Activated CD4-positive, alpha-beta T cell treated with anti-CD3 and anti-CD28 coated beads, Interleukin-2, amount 10 ng/mL, durations not matched to agents 7 days and 5 days (primary cell): ENCODE data around the gene BORCS6. TPM values are rescaled to one million over a fixed set of nuclear protein-coding genes. Genes with fewer than 3 reads are reported as not detected.
"Not testable (repeated sequence)": the region's sequence is repeated elsewhere in the genome, so short reads cannot be mapped to it uniquely, and the experiment has no call there.

Experiments used
- CTCF ChIA-PET: fragments of 350-600 bp; sonication (Branson Sonifier 250); formaldehyde crosslinking; loops from one replicate; lab custom pipeline; 2021; ENCODE audit warnings: antibody characterized with exemption; lab: Charles Lee
- POLR2A ChIA-PET: fragments of 350-600 bp; sonication (Branson Sonifier 250); formaldehyde crosslinking; loops from one replicate; lab custom pipeline; 2021; ENCODE audit warnings: antibody characterized with exemption; lab: Charles Lee
- DNase-seq: peaks from one replicate; pipeline ENCODE4 v3.0.0-alpha.2; 2020
- H3K27ac Mint-ChIP-seq: one replicate; pipeline ENCODE4 v1.8.0; 2021; ENCODE audit warnings: mild to moderate bottlenecking, moderate library complexity, mixed read lengths
- H3K27me3 Mint-ChIP-seq: one replicate; pipeline ENCODE4 v1.8.0; 2021; ENCODE audit warnings: mixed read lengths
- H3K36me3 Mint-ChIP-seq: one replicate; pipeline ENCODE4 v1.8.0; 2021; ENCODE audit warnings: low read depth, mixed read lengths
- H3K4me1 Mint-ChIP-seq: one replicate; pipeline ENCODE4 v1.8.0; 2021; ENCODE audit warnings: mixed read lengths
- H3K4me3 Mint-ChIP-seq: one replicate; pipeline ENCODE4 v1.8.0; 2021; ENCODE audit warnings: mild to moderate bottlenecking, moderate library complexity, mixed read lengths
- H3K9me3 Mint-ChIP-seq: one replicate; pipeline ENCODE4 v1.8.0; 2021; ENCODE audit warnings: mixed read lengths
- total RNA-seq, 2 experiments: library from RNA; stranded (reverse); gene quantifications; one replicate each; pipeline ENCODE4 v1.2.3, GENCODE V29; 2021

BORCS6 gene
- total RNA-seq, 2 experiments from 2014 or later, result 12.2 to 12.9 TPM

- Mint-ChIP-seq H3K9me3 (no peaks in the 10 kb centered on the region), H3K27me3 (no peaks in the 10 kb centered on the region), H3K36me3 (peaks cover 40% of the 10 kb centered on the region), H3K4me1 (peaks cover 71% of the 10 kb centered on the region), H3K27ac (peak overlapping the region; percentile 99), H3K4me3 (peak overlapping the region; percentile 95)
- DNase-seq, result peak; percentile 63
- CTCF ChIA-PET, result interaction anchor here (0.6 to 3.1 kb wide), 19 partner anchors 9 to 562 kb away, joined by 3 to 14 read pairs (median 5); partner anchors contain the start of genes AURKB, CTC1 and SLC25A35
- POLR2A ChIA-PET, result interaction anchor here (0.6 to 0.8 kb wide), 2 partner anchors 24 to 38 kb away, joined by 3 to 4 read pairs; partner anchors contain the start of gene CTC1
These were observed 33.6 kb upstream of the BORCS6 start for GRCh38 chr17:8223356-8224126.

DNA sequence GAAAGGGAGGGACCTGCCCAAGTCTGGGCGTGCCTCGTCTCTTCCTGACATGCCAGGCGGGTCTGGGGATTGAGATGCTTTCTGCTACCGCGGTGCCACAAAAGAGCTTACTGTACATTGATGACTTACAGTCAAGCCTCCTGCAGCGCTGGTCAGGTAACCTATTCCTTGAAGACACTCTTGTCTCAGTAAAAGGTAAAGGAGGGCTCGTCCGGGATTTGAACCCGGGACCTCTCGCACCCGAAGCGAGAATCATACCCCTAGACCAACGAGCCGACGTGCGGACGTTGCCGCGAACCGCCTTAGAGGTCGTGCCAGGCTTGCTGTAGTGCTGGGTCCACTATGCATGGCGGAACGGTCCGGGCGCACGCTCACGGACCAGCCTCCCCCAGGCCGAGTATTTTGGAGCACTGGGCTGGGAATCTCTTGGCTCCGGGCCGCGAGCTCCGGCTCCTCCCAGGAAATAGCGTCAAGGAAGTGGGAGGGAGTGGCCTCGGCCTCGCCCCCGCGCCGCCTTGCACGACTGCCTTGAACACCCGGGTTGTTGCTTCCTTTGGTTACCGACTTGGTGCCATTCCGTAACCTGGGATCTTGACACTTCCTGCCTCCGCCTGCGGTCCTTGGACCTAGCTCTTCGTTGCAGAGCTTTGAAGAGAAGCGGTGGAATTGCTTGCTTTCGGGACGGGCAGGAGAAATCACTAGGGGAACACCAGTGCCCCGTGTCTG lies 32.8 kb upstream of the BORCS6 start:
- Mint-ChIP-seq H3K27me3 (no peaks in the 10 kb centered on the region), H3K27ac (peak overlapping the region; percentile 99), H3K4me3 (peak overlapping the region; percentile 95), H3K36me3 (peaks cover 37% of the 10 kb centered on the region), H3K9me3 (no peaks in the 10 kb centered on the region), H3K4me1 (peaks cover 72% of the 10 kb centered on the region)
- CTCF ChIA-PET, result interaction anchor here (0.8 to 3.1 kb wide), 20 partner anchors 8 to 162 kb away, joined by 3 to 14 read pairs (median 6); partner anchors contain the start of genes AURKB and SLC25A35
- peak; percentile 91 for DNase-seq
- POLR2A ChIA-PET, result interaction anchor here (0.7 to 0.8 kb wide), 2 partner anchors 25 to 66 kb away, joined by 3 read pairs; partner anchors contain the start of gene CTC1

DNA sequence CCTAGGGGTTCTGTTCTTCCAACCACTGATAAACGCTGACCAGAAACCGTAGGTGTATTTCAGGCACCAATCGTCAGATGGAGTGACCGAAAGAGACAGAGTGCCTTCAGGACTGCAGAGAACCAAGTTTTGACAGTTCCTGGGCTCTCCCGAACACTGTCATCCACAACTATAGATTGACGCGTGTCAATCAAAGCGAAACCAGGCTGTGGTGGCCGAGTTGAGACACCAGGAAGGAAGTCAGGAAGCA lies 32.3 kb upstream of the BORCS6 start:
- peak; percentile 86 for DNase-seq
- Mint-ChIP-seq H3K36me3 (peaks cover 33% of the 10 kb centered on the region), H3K4me3 (peak overlapping the region; percentile 95)

DNA sequence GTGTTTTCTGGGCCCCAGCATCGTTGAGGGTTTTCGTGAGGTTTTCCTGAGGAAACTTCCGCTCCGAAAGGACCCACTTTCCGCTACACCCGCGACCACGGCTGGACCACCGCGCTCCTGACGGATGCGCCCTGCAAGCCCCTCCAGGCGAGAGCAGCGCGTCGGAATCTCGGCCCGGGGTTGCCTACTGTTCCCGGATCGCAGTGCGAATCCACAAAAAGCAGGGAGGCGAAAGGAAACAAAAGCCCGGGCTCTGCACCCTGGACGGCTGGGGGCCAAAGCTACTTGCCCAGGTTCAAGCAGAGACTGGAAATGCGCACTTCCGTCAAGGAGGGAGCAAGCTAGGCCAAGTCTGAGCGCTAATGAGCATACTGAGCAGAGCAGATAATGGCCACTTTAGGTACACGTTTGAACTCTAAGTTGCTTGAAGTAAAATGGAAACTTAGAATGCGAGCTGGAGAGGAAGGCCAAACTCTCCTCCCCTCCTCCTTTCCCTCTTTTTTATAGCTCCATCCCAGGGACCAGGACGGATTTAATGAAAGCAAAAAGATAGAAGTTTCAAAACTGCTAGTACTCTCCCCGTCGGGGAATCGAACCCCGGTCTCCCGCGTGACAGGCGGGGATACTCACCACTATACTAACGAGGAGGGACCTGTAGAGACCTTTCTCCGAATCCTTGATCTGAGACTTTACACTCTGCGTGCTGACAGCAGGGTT lies 31.8 kb upstream of the BORCS6 start:
- peak; percentile 90 for DNase-seq
- peaks cover 63% of the 10 kb centered on the region for H3K4me1 Mint-ChIP-seq

More for the DNA sequence above, 32.3 kb upstream of the BORCS6 start:
- Mint-ChIP-seq H3K27ac (peak overlapping the region; percentile 99), H3K4me1 (peaks cover 68% of the 10 kb centered on the region), H3K27me3 (no peaks in the 10 kb centered on the region), H3K9me3 (no peaks in the 10 kb centered on the region)
- ChIA-PET POLR2A (interaction anchor here (0.7 to 1.7 kb wide), 3 partner anchors 12 to 73 kb away, joined by 3 to 11 read pairs (median 3); partner anchors contain the start of genes AURKB and SLC25A35), CTCF (interaction anchor here (1.0 to 3.0 kb wide), 22 partner anchors 9 to 162 kb away, joined by 3 to 16 read pairs (median 6); partner anchors contain the start of genes AURKB and SLC25A35)

GRCh38 chr17:8220783-8221662 lies 31.0 kb upstream of the BORCS6 start:
- Mint-ChIP-seq H3K36me3 (peaks cover 20% of the 10 kb centered on the region), H3K4me1 (peaks cover 55% of the 10 kb centered on the region), H3K27me3 (no peaks in the 10 kb centered on the region), H3K9me3 (no peaks in the 10 kb centered on the region), H3K4me3 (peak overlapping the region; percentile 95), H3K27ac (peak overlapping the region; percentile 99)
- ChIA-PET POLR2A (interaction anchor here (0.6 to 1.7 kb wide), 6 partner anchors 11 to 74 kb away, joined by 3 to 11 read pairs (median 4); partner anchors contain the start of genes AURKB and SLC25A35), CTCF (interaction anchor here (0.8 to 2.7 kb wide), 21 partner anchors 9 to 163 kb away, joined by 3 to 16 read pairs (median 5); partner anchors contain the start of genes AURKB, BORCS6, CTC1 and PFAS)
- DNase-seq, result peak; percentile 79

More for the DNA sequence above, 31.8 kb upstream of the BORCS6 start:
- POLR2A ChIA-PET, result interaction anchor here (0.6 to 1.7 kb wide), 5 partner anchors 12 to 73 kb away, joined by 3 to 11 read pairs (median 4); partner anchors contain the start of genes AURKB and SLC25A35
- peaks cover 28% of the 10 kb centered on the region for H3K36me3 Mint-ChIP-seq
- peak overlapping the region; percentile 99 for H3K27ac Mint-ChIP-seq
- peak overlapping the region; percentile 95 for H3K4me3 Mint-ChIP-seq
- H3K9me3 Mint-ChIP-seq, result no peaks in the 10 kb centered on the region
- H3K27me3 Mint-ChIP-seq, result no peaks in the 10 kb centered on the region
- CTCF ChIA-PET, result interaction anchor here (0.8 to 3.0 kb wide), 27 partner anchors 9 to 162 kb away, joined by 3 to 16 read pairs (median 5); partner anchors contain the start of genes AURKB, BORCS6, CTC1 and PFAS

DNA sequence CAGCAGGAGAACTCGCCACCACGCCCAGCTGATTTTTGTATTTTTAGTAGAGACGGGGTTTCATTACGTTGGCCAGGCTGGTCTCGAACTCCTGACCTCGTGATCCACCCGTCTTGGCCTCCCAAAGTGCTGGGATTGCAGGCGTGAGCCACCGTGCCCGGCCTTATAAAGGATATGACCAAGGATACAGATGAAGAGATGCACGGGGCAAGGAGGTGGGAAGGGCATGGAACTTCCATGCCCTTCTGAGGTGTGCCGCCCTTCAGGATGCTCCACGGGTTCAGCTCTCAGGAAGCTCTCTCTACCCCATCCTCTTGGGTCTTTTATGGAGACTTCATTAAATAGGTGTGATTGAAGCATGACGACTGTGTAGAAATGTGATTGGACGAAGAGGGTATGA lies 24.0 kb upstream of the BORCS6 start:
- DNase-seq, H3K27me3 Mint-ChIP-seq, POLR2A ChIA-PET, H3K9me3 Mint-ChIP-seq, H3K4me3 Mint-ChIP-seq, H3K27ac Mint-ChIP-seq, CTCF ChIA-PET: not testable (repeated sequence)
- Mint-ChIP-seq H3K36me3 (peaks cover 16% of the 10 kb centered on the region), H3K4me1 (peaks cover 25% of the 10 kb centered on the region)

GRCh38 chr17:8212312-8213180 lies 22.6 kb upstream of the BORCS6 start:
- Mint-ChIP-seq H3K9me3 (no peaks in the 10 kb centered on the region), H3K4me3 (no peak overlapping the region), H3K27ac (no peak overlapping the region), H3K36me3 (peaks cover 19% of the 10 kb centered on the region), H3K4me1 (peaks cover 29% of the 10 kb centered on the region), H3K27me3 (no peaks in the 10 kb centered on the region)
- no peak for DNase-seq
- POLR2A ChIA-PET, result no interaction called here
- CTCF ChIA-PET, result interaction anchor here (1.1 to 1.5 kb wide), 3 partner anchors 9 to 74 kb away, joined by 5 to 6 read pairs (median 5); partner anchors contain the start of gene BORCS6

- Mint-ChIP-seq H3K36me3 (peaks cover 35% of the 10 kb centered on the region), H3K27me3 (no peaks in the 10 kb centered on the region), H3K27ac (peak overlapping the region; percentile 99), H3K4me1 (peaks cover 41% of the 10 kb centered on the region), H3K9me3 (no peaks in the 10 kb centered on the region), H3K4me3 (peak overlapping the region; percentile 89)
- ChIA-PET POLR2A (interaction anchor here (0.6 to 1.7 kb wide), 6 partner anchors 11 to 91 kb away, joined by 3 to 11 read pairs (median 4); no protein-coding TSS in a partner anchor), CTCF (interaction anchor here (0.6 to 1.8 kb wide), 15 partner anchors 8 to 173 kb away, joined by 3 to 8 read pairs (median 4); no protein-coding TSS in a partner anchor)
- DNase-seq, result no peak
These were observed 20.9 kb upstream of the BORCS6 start for GRCh38 chr17:8210761-8211458.

- peak; percentile 97 for DNase-seq
- Mint-ChIP-seq H3K4me3 (peak within 1 kb of the TSS; percentile 89), H3K27ac (peak within 1 kb of the TSS; percentile 99), H3K9me3 (no peaks in the 10 kb centered on the region), H3K4me1 (peaks cover 45% of the 10 kb centered on the region), H3K36me3 (peaks cover 40% of the 10 kb centered on the region), H3K27me3 (no peaks in the 10 kb centered on the region)
- ChIA-PET CTCF (interaction anchor here (0.6 to 1.8 kb wide), 21 partner anchors 8 to 174 kb away, joined by 3 to 8 read pairs (median 3); no protein-coding TSS in a partner anchor), POLR2A (interaction anchor here (0.6 to 1.7 kb wide), 6 partner anchors 11 to 90 kb away, joined by 3 to 11 read pairs (median 4); no protein-coding TSS in a partner anchor)
These were observed 20.2 kb upstream of the BORCS6 start, which contains the start of gene AURKB for GRCh38 chr17:8209907-8210760. Gene AURKB, minus strand, starts transcription at chr17:8210575. Its CDS starts 351 bp downstream, at chr17:8210224.
